GM18499 (cell line): ENCODE measurements around the gene NAPB.
A peak's percentile ranks its signal among the peaks of the same experiment; 100 is the strongest.

Experiments
- ATAC-seq: cut with Tn5 transposase; IDR thresholded peaks from one replicate; pipeline ENCODE4 v1.9.1; 2021; ENCODE audit warnings: moderate number of reproducible peaks; ENCODE audit not compliant: insufficient read depth, unreplicated experiment

The NAPB gene

DNA sequence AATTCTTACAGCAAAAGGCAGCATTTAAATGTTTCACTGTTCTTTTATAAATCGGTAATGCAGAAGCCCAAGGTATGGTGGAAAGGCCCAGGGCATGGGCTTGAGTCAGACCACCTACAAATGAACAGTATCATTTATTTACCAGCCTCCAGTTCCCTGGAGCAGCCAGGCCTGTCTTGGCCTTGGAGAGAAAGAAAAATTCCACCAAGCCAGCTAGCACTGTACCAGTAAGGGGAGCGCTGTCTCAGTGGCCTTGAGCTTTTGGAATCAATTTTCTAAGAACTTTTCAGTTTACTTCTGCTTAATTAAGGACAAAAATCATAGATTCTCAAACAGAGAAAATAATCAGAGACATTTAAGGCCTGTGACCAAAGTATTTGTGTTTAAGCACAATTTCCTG lies 12.3 kb downstream of the NAPB start:
- ATAC-seq: no peak

GRCh38 chr20:23407781-23408464 lies 13.4 kb downstream of the NAPB start:
- peak; percentile 91 for ATAC-seq

DNA sequence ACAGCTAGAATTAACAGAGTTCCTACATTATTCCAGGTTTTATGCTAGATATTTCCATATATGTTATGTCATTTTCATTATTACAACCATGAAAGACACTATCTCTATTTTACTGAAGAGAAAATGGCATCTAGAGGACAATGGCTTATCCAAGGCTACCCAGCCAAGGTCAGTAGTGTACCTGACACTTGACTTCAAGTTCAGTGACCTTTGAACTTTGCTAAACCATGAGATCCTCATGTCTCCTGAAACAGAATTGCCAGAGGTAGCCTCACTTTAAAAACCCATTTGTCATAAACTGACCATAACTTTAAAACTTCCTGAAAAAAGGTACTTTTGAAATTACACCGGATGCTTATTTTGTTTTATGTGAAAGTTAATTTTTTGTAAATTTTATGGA lies 14.4 kb downstream of the NAPB start:
- ATAC-seq: no peak

- ATAC-seq: no peak
These were observed 17.1 kb downstream of the NAPB start for GRCh38 chr20:23404196-23404595.

DNA sequence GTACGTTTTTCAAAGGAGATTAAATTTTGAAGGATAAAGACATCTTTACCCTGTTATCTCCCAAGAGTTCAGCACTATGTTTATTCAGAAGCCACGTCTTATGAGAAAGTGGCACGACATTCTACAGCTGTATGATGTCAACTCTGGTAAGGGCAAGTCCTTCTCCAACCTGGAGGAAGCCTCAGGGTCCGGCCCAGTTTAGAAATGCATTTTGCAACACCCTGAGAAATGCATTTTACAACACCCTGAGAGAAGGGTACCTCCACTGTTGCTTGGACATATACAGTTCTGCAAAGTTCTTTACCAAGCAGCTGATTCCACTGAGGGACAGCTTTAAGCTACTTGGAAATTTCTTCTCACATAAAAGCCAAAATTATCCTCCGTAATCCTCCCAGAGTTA lies 17.5 kb downstream of the NAPB start:
- no peak for ATAC-seq

GRCh38 chr20:23401051-23401450 lies 20.2 kb downstream of the NAPB start:
- ATAC-seq: no peak

GRCh38 chr20:23399568-23400241 lies 21.6 kb downstream of the NAPB start:
- ATAC-seq: peak; percentile 70

DNA sequence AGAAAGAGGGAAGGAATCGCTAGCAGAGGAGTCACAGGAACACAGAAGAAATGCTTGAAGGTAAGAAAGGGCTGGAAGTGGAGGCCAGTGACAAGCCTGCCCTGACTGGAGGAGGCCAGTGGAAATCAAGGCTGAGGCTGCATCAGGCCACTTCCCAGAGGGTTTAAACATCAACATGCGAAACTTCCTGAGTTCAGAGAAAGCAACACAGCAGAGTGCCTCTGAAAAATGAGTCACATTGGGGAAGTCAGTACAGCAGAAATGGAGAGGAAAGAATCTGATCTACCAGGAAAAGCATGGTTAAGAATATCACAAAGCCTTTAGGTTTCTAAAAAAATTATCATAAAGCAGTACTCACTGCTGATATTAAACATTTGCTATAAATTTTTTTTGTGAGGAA lies 23.3 kb downstream of the NAPB start:
- ATAC-seq: no peak

GRCh38 chr20:23396950-23397627 lies 24.2 kb downstream of the NAPB start:
- ATAC-seq: no peak

- ATAC-seq: no peak
These were observed 27.1 kb downstream of the NAPB start for GRCh38 chr20:23393996-23394775.

DNA sequence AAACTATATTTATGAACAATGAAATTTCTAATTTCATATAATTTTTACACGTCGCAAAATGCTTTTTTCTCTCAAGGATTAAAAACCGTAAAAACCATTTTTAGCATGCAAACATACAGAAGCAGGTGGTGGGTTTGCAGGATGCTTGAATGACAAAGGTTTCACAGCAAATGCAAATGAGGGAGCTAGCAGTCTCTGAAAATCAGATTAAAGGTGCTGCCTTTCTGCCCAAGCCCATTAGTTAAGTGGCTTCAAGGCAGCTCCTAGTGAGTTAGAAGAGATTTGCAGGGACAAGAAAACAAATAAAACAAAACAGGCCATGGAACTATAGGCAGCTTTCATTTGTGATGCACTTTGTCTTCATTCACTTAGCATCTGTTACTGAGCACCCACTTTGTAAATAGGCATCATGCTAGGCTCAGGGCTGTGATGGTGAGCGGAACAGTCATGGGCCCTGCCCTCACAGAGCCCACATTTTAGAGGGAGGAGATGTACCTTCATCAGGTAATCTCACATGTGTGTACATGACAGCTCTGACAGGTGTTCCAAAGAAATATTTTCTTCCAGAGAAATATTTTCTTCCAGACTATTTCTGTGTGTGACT lies 29.5 kb downstream of the NAPB start:
- ATAC-seq: no peak

GRCh38 chr20:23390091-23390774 lies 31.1 kb downstream of the NAPB start:
- ATAC-seq: no peak

GRCh38 chr20:23387118-23387443 lies 34.2 kb downstream of the NAPB start:
- ATAC-seq: no peak

- no peak for ATAC-seq
These were observed 34.8 kb downstream of the NAPB start for GRCh38 chr20:23386304-23387117.

DNA sequence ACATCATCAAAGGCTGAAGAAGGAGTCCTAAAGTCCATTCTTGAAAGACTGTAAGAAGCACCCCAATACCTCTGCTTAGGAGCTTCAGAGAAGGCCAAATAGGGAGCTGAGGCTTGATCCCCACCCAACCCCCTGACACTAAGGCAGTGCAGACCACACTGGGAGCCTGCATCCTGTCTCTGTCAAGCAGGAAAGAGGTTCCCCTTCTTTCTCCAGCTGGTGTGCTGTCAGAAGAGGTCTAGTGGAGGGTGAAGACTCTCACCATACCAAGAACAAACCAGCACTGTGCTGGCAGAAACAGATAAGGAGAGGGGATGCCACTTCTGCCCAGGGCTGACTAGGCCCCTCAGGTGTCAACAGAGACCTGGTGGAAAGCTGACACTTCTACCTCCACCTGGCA lies 39.4 kb downstream of the NAPB start:
- no peak for ATAC-seq

GRCh38 chr20:23379772-23380171 lies 41.5 kb downstream of the NAPB start:
- no peak for ATAC-seq

GRCh38 chr20:23375827-23376226 lies 45.5 kb downstream of the NAPB start:
- no peak for ATAC-seq

GRCh38 chr20:23374441-23374840 lies 46.8 kb downstream of the NAPB start:
- no peak for ATAC-seq

- ATAC-seq: no peak
These were observed 49.8 kb downstream of the NAPB start for GRCh38 chr20:23371496-23371895.
